Astrocyte (in vitro differentiated cells and primary cell): ENCODE measurements around the gene CLMP.

ENCODE experiments used
- EZH2 ChIP-seq: IDR thresholded peaks from 2 replicates; pipeline ENCODE4 v1.6.1; 2012; ENCODE audit warnings: mild to moderate bottlenecking, low read length, inconsistent platforms; ENCODE audit not compliant: insufficient read depth
- TF ChIP-seq, protein P1 (sequence below): IDR thresholded peaks from 2 replicates; pipeline ENCODE4 v1.5.1; 2011; ENCODE audit warnings: low read depth, mild to moderate bottlenecking, inconsistent platforms, low read length, moderate library complexity; ENCODE audit not compliant: insufficient read depth

DNA sequence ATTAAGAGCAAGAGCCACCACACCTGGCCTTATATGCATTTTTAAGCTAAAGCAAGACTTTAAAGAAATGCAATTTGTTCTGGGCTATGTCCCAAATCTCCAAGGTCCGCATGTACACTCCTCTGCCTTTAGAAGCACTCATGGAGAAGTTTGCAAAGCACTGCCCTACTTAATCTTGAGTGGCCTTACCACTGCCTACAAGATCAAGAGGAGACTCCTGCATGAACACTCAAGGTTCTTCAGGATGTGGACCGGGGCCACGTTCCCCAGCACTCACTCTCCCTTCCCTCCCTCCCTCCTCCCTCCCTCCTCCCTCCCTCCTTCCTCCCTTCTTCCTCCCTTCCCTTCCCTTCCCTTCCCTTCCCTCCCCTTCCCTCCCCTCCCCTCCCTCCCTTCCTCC lies 69.9 kb downstream of the CLMP start:
- TF ChIP-seq, protein P1, sequence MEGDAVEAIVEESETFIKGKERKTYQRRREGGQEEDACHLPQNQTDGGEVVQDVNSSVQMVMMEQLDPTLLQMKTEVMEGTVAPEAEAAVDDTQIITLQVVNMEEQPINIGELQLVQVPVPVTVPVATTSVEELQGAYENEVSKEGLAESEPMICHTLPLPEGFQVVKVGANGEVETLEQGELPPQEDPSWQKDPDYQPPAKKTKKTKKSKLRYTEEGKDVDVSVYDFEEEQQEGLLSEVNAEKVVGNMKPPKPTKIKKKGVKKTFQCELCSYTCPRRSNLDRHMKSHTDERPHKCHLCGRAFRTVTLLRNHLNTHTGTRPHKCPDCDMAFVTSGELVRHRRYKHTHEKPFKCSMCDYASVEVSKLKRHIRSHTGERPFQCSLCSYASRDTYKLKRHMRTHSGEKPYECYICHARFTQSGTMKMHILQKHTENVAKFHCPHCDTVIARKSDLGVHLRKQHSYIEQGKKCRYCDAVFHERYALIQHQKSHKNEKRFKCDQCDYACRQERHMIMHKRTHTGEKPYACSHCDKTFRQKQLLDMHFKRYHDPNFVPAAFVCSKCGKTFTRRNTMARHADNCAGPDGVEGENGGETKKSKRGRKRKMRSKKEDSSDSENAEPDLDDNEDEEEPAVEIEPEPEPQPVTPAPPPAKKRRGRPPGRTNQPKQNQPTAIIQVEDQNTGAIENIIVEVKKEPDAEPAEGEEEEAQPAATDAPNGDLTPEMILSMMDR, result no peak
- TF ChIP-seq EZH2, result no peak
